GM18873 (cell line): Measurements from ENCODE around the gene KAT14.
"Not testable (repeated sequence)": the region's sequence is repeated elsewhere in the genome, so short reads cannot be mapped to it uniquely, and the experiment has no call there.

Source experiments
- ATAC-seq: cut with Tn5 transposase; IDR thresholded peaks from one replicate; pipeline ENCODE4 v1.9.1; 2021; ENCODE audit warnings: mild to moderate bottlenecking, moderate library complexity, moderate number of reproducible peaks; ENCODE audit not compliant: unreplicated experiment, low FRiP score

KAT14 gene

GRCh38 chr20:18154342-18154741 lies 16.7 kb downstream of the KAT14 start:
- no peak for ATAC-seq

- no peak for ATAC-seq
Observed at GRCh38 chr20:18156045-18156444, 18.4 kb downstream of the KAT14 start.

- no peak for ATAC-seq
Observed at GRCh38 chr20:18164356-18164755, 26.7 kb downstream of the KAT14 start.

- no peak for ATAC-seq
Observed at GRCh38 chr20:18165553-18165952, 27.9 kb downstream of the KAT14 start.

GRCh38 chr20:18166241-18166881 lies 28.7 kb downstream of the KAT14 start:
- ATAC-seq = no peak

- no peak for ATAC-seq
Observed at GRCh38 chr20:18166950-18167349, 29.3 kb downstream of the KAT14 start.

GRCh38 chr20:18172379-18172778 lies 34.7 kb downstream of the KAT14 start:
- ATAC-seq = no peak

GRCh38 chr20:18174906-18175683 lies 37.4 kb downstream of the KAT14 start:
- no peak for ATAC-seq

- no peak for ATAC-seq
Observed at GRCh38 chr20:18176318-18176785, 38.7 kb downstream of the KAT14 start.

GRCh38 chr20:18180366-18180765 lies 42.7 kb downstream of the KAT14 start:
- not testable (repeated sequence) for ATAC-seq

GRCh38 chr20:18180815-18181214 lies 43.2 kb downstream of the KAT14 start:
- ATAC-seq = no peak

GRCh38 chr20:18187020-18187419 lies 49.4 kb downstream of the KAT14 start:
- ATAC-seq = no peak

- ATAC-seq = no peak
Observed at GRCh38 chr20:18188434-18188833, 50.8 kb downstream of the KAT14 start.

- ATAC-seq = no peak
Observed at GRCh38 chr20:18190338-18191233, 52.9 kb downstream of the KAT14 start.

- ATAC-seq = no peak
Observed at GRCh38 chr20:18191306-18191705, 53.6 kb downstream of the KAT14 start.

GRCh38 chr20:18194461-18194860 lies 56.8 kb downstream of the KAT14 start:
- ATAC-seq = not testable (repeated sequence)

GRCh38 chr20:18195931-18196330 lies 58.3 kb downstream of the KAT14 start:
- no peak for ATAC-seq

- ATAC-seq = no peak
Observed at GRCh38 chr20:18197382-18198070, 59.9 kb downstream of the KAT14 start.

GRCh38 chr20:18202966-18203365 lies 65.3 kb downstream of the KAT14 start:
- ATAC-seq = no peak

GRCh38 chr20:18203700-18204099 lies 66.0 kb downstream of the KAT14 start:
- ATAC-seq = not testable (repeated sequence)
